GM12801 (cell line): Measurements from ENCODE around the gene CEP162.

ENCODE experiments used
- CTCF ChIP-seq: IDR thresholded peaks from one replicate; pipeline ENCODE4 v1.5.1; 2011; ENCODE audit warnings: control low read depth; ENCODE audit not compliant: insufficient read length; ENCODE audit errors: extremely low read depth

CEP162 gene

DNA sequence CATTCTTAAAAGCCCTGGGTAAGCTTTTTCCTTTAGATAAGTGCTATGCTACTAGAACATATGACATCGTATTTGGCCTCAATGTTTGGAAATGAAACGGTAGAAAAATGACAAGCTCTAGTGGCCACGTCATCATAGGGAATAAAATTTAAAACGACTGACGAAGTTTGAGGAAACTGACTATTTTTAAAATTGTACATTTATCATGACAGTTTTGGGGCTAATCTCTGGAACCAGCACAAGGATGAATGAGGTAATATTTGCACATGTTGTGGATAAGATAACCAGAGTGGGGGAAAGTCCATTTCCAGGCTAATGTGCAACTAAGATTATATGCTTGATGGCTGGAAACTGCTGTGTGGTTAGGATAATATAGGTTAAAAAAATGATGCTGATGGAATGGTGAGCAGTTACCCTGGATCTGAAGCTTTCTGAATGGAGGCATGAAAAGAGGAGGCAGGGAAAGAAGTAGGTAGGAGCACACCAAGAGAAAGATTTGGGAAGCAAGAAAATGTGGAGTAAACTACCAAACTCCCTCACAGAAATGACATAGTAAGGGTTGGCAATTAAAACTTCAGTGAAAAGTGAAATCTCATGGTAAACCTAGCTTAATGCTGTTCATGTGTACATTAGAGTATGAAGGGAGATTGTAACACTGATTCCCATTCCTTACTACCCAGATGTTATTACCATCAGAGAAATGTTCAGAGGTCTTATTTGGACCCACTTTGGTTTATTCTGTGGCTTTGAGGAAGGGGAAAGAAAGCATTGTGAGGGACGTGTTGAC, 42.7 kb upstream of the CEP162 start:
- no peak for TF ChIP-seq CTCF

GRCh38 chr6:84268781-84269180, 41.3 kb upstream of the CEP162 start:
- TF ChIP-seq CTCF: no peak

- no peak for TF ChIP-seq CTCF
Observed at GRCh38 chr6:84263557-84263956, 36.1 kb upstream of the CEP162 start.

- no peak for TF ChIP-seq CTCF
Observed at GRCh38 chr6:84260926-84261325, 33.5 kb upstream of the CEP162 start.

GRCh38 chr6:84260196-84260595, 32.8 kb upstream of the CEP162 start:
- no peak for TF ChIP-seq CTCF

GRCh38 chr6:84258866-84259265, 31.4 kb upstream of the CEP162 start:
- TF ChIP-seq CTCF: no peak

DNA sequence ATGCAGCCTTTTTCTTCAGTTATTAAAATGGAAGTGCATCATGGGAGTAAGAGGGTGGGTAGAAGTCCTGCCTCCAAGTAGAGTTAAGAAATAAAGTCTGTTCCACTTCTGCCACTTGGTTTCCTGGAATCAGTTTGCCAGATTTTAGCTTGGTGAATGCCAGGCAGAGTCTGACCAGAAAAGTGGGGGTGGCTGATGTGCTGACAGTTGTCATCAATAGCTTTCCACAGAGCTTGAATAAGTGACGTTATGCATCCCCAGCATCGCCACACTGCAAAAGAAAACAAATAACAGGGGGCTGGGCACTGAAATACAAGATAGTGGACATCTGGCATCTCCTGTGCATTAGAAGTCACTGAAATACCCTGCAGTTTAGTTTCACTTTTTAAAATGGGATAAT, 30.8 kb upstream of the CEP162 start:
- TF ChIP-seq CTCF: no peak
